Mesendoderm (in vitro differentiated cells): ENCODE data around the gene PHEX.

ENCODE experiments used
- DNase-seq: peaks from one replicate; pipeline ENCODE4 v3.0.0; 2013
- H2AK5ac ChIP-seq: 2 replicates; pipeline ENCODE4 v1.6.1; 2013; ENCODE audit warnings: low read length, inconsistent platforms
- H2BK120ac ChIP-seq: 2 replicates; pipeline ENCODE4 v1.6.1; 2013; ENCODE audit warnings: low read depth, mild to moderate bottlenecking, low read length, moderate library complexity, mixed read lengths
- H2BK15ac ChIP-seq: replicated peaks from 2 replicates; pipeline ENCODE4 v1.6.1; 2013; ENCODE audit warnings: low read depth, mild to moderate bottlenecking, moderate library complexity
- H2BK5ac ChIP-seq: 2 replicates; pipeline ENCODE4 v1.6.1; 2013; ENCODE audit warnings: low read length, inconsistent platforms
- H3K18ac ChIP-seq: 2 replicates; pipeline ENCODE4 v1.6.1; 2013; ENCODE audit warnings: mild to moderate bottlenecking, low read length, mixed read lengths
- H3K23ac ChIP-seq: one replicate; pipeline ENCODE4 v1.6.1; 2013; ENCODE audit warnings: low read length
- H3K27ac ChIP-seq: 2 replicates; pipeline ENCODE4 v1.5.1; 2013; ENCODE audit warnings: low read depth, mild to moderate bottlenecking, inconsistent platforms, low read length, moderate library complexity
- H3K27me3 ChIP-seq: 2 replicates; pipeline ENCODE4 v1.6.1; 2013; ENCODE audit warnings: low read length, control low read depth, mild to moderate bottlenecking, inconsistent platforms; ENCODE audit not compliant: insufficient read depth, poor library complexity
- H3K36me3 ChIP-seq: 2 replicates; pipeline ENCODE4 v1.6.1; 2013; ENCODE audit warnings: low read length, inconsistent platforms; ENCODE audit not compliant: control insufficient read depth, insufficient read depth
- H3K4ac ChIP-seq: one replicate; pipeline ENCODE4 v1.6.1; 2013; ENCODE audit warnings: low read depth, mild to moderate bottlenecking, low read length, moderate library complexity
- H3K4me1 ChIP-seq: 2 replicates; pipeline ENCODE4 v1.6.1; 2013; ENCODE audit warnings: low read depth, low read length, inconsistent platforms; ENCODE audit not compliant: control insufficient read depth
- H3K4me2 ChIP-seq: 2 replicates; pipeline ENCODE4 v1.6.1; 2013; ENCODE audit warnings: low read length
- H3K4me3 ChIP-seq: 2 replicates; pipeline ENCODE4 v1.5.1; 2013; ENCODE audit warnings: mild to moderate bottlenecking, low read length
- H3K56ac ChIP-seq: one replicate; pipeline ENCODE4 v1.6.1; 2013; ENCODE audit warnings: low read length
- H3K79me1 ChIP-seq: 2 replicates; pipeline ENCODE4 v1.6.1; 2013; ENCODE audit warnings: low read length, inconsistent platforms
- H3K79me2 ChIP-seq: 2 replicates; pipeline ENCODE4 v1.6.1; 2013; ENCODE audit warnings: mild to moderate bottlenecking, low read length; ENCODE audit not compliant: control insufficient read depth, insufficient read depth
- H3K9ac ChIP-seq: 2 replicates; pipeline ENCODE4 v1.6.1; 2013; ENCODE audit warnings: low read length, inconsistent platforms
- H4K5ac ChIP-seq: one replicate; pipeline ENCODE4 v1.6.1; 2013; ENCODE audit warnings: low read length
- H4K8ac ChIP-seq: one replicate; pipeline ENCODE4 v1.6.1; 2013; ENCODE audit warnings: low read depth, mild to moderate bottlenecking, control low read depth, low read length, moderate library complexity
- WGBS: extraction: QIAGEN DNeasy Blood & Tissue Kit; methylation state at CpG from one replicate; pipeline ENCODE4 v1.1.7; 2013; ENCODE audit warnings: low lambda C conversion rate, missing lambda C conversion rate; ENCODE audit not compliant: insufficient coverage; ENCODE audit errors: extremely low coverage; 5-methylcytosine and 5-hydroxymethylcytosine counted together

Gene PHEX

GRCh38 chrX:21993265-21993664 is 38.9 kb upstream of the PHEX start:
- Histone ChIP-seq H3K4me2 (no peak overlapping the region), H3K27ac (no peak overlapping the region), H4K5ac (no peak overlapping the region), H2BK5ac (no peak overlapping the region), H3K18ac (no peak overlapping the region), H3K4ac (no peak overlapping the region), H3K4me1 (no peaks in the 10 kb centered on the region), H2BK120ac (no peak overlapping the region), H2AK5ac (no peak overlapping the region), H3K9ac (no peak overlapping the region), H3K79me2 (no peaks in the 10 kb centered on the region), H3K4me3 (no peak overlapping the region), H3K23ac (no peak overlapping the region), H3K36me3 (no peaks in the 10 kb centered on the region), H4K8ac (no peak overlapping the region), H3K79me1 (no peaks in the 10 kb centered on the region), H3K27me3 (no peaks in the 10 kb centered on the region), H3K56ac (no peak overlapping the region), H2BK15ac (no peak overlapping the region)
- no peak for DNase-seq
- WGBS = no CpG with 5 or more reads among the region's 8 CpGs

- H3K27me3 ChIP-seq = no peaks in the 10 kb centered on the region
- H2BK120ac ChIP-seq = no peak overlapping the region
- H3K23ac ChIP-seq = no peak overlapping the region
- no peak overlapping the region for H3K4me2 ChIP-seq
- H3K4me3 ChIP-seq = no peak overlapping the region
- no peak overlapping the region for H2BK15ac ChIP-seq
- no peak overlapping the region for H4K8ac ChIP-seq
- no peaks in the 10 kb centered on the region for H3K4me1 ChIP-seq
- H3K4ac ChIP-seq = no peak overlapping the region
- H3K9ac ChIP-seq = no peak overlapping the region
- H3K36me3 ChIP-seq = no peaks in the 10 kb centered on the region
- no peak overlapping the region for H4K5ac ChIP-seq
- no peak for DNase-seq
- no peaks in the 10 kb centered on the region for H3K79me2 ChIP-seq
- no peak overlapping the region for H2AK5ac ChIP-seq
- no peak overlapping the region for H3K27ac ChIP-seq
- WGBS = no CpG with 5 or more reads among the region's 10 CpGs
- H2BK5ac ChIP-seq = no peak overlapping the region
- H3K79me1 ChIP-seq = no peaks in the 10 kb centered on the region
- H3K18ac ChIP-seq = no peak overlapping the region
- no peak overlapping the region for H3K56ac ChIP-seq
Measured at GRCh38 chrX:21996872-21997455, 35.2 kb upstream of the PHEX start.

GRCh38 chrX:21998037-21998436 is 34.1 kb upstream of the PHEX start:
- Histone ChIP-seq H3K4me2 (no peak overlapping the region), H3K79me1 (no peaks in the 10 kb centered on the region), H3K23ac (no peak overlapping the region), H3K36me3 (no peaks in the 10 kb centered on the region), H2AK5ac (no peak overlapping the region), H3K18ac (no peak overlapping the region), H3K4me1 (no peaks in the 10 kb centered on the region), H3K4me3 (no peak overlapping the region), H3K9ac (no peak overlapping the region), H4K8ac (no peak overlapping the region), H3K79me2 (no peaks in the 10 kb centered on the region), H2BK15ac (no peak overlapping the region), H3K56ac (no peak overlapping the region), H2BK5ac (no peak overlapping the region), H3K27me3 (no peaks in the 10 kb centered on the region), H4K5ac (no peak overlapping the region), H3K4ac (no peak overlapping the region), H3K27ac (no peak overlapping the region), H2BK120ac (no peak overlapping the region)
- DNase-seq = no peak
- no CpG with 5 or more reads among the region's 4 CpGs for WGBS

- WGBS = no CpG with 5 or more reads among the region's 10 CpGs
- Histone ChIP-seq H3K18ac (no peak overlapping the region), H3K27ac (no peak overlapping the region), H3K4me1 (no peaks in the 10 kb centered on the region), H3K4me3 (no peak overlapping the region), H3K4me2 (no peak overlapping the region), H3K9ac (no peak overlapping the region), H2BK5ac (no peak overlapping the region), H3K79me1 (no peaks in the 10 kb centered on the region), H4K8ac (no peak overlapping the region), H2AK5ac (no peak overlapping the region), H3K56ac (no peak overlapping the region), H3K27me3 (no peaks in the 10 kb centered on the region), H3K4ac (no peak overlapping the region), H2BK15ac (no peak overlapping the region), H2BK120ac (no peak overlapping the region), H3K23ac (no peak overlapping the region), H3K36me3 (no peaks in the 10 kb centered on the region), H3K79me2 (no peaks in the 10 kb centered on the region), H4K5ac (no peak overlapping the region)
- DNase-seq = no peak
Measured at GRCh38 chrX:22004866-22005265, 27.3 kb upstream of the PHEX start.

- Histone ChIP-seq H3K4ac (no peak overlapping the region), H3K18ac (no peak overlapping the region), H3K23ac (no peak overlapping the region), H3K4me2 (no peak overlapping the region), H3K36me3 (no peaks in the 10 kb centered on the region), H3K4me3 (no peak overlapping the region), H4K8ac (no peak overlapping the region), H3K56ac (no peak overlapping the region), H4K5ac (no peak overlapping the region), H3K27me3 (no peaks in the 10 kb centered on the region), H3K4me1 (no peaks in the 10 kb centered on the region), H3K79me2 (no peaks in the 10 kb centered on the region), H2BK120ac (no peak overlapping the region), H3K27ac (no peak overlapping the region), H3K79me1 (no peaks in the 10 kb centered on the region), H2BK15ac (no peak overlapping the region), H2BK5ac (no peak overlapping the region), H2AK5ac (no peak overlapping the region), H3K9ac (no peak overlapping the region)
- no CpG with 5 or more reads among the region's 5 CpGs for WGBS
- DNase-seq = no peak
Measured at GRCh38 chrX:22012051-22012450, 20.1 kb upstream of the PHEX start.

GRCh38 chrX:22012931-22013330 is 19.2 kb upstream of the PHEX start:
- Histone ChIP-seq H3K79me1 (no peaks in the 10 kb centered on the region), H2BK15ac (no peak overlapping the region), H3K27me3 (no peaks in the 10 kb centered on the region), H3K56ac (no peak overlapping the region), H3K4ac (no peak overlapping the region), H3K9ac (no peak overlapping the region), H2AK5ac (no peak overlapping the region), H3K4me2 (no peak overlapping the region), H2BK120ac (no peak overlapping the region), H3K27ac (no peak overlapping the region), H4K8ac (no peak overlapping the region), H3K4me3 (no peak overlapping the region), H3K79me2 (no peaks in the 10 kb centered on the region), H4K5ac (no peak overlapping the region), H3K36me3 (no peaks in the 10 kb centered on the region), H3K4me1 (no peaks in the 10 kb centered on the region), H2BK5ac (no peak overlapping the region), H3K18ac (no peak overlapping the region), H3K23ac (no peak overlapping the region)
- no CpG with 5 or more reads among the region's 7 CpGs for WGBS
- DNase-seq = no peak
